GM21529 (cell line): ENCODE results near the gene FAM3C.

Experiments
- ATAC-seq: cut with Tn5 transposase; IDR thresholded peaks from one replicate; pipeline ENCODE4 v1.9.1; 2021; ENCODE audit not compliant: unreplicated experiment

FAM3C gene

GRCh38 chr7:121303422-121304101 lies 92.5 kb downstream of the FAM3C start:
- ATAC-seq: no peak

- peak; percentile 94 for ATAC-seq
These were observed 93.8 kb downstream of the FAM3C start for GRCh38 chr7:121302214-121302745.

DNA sequence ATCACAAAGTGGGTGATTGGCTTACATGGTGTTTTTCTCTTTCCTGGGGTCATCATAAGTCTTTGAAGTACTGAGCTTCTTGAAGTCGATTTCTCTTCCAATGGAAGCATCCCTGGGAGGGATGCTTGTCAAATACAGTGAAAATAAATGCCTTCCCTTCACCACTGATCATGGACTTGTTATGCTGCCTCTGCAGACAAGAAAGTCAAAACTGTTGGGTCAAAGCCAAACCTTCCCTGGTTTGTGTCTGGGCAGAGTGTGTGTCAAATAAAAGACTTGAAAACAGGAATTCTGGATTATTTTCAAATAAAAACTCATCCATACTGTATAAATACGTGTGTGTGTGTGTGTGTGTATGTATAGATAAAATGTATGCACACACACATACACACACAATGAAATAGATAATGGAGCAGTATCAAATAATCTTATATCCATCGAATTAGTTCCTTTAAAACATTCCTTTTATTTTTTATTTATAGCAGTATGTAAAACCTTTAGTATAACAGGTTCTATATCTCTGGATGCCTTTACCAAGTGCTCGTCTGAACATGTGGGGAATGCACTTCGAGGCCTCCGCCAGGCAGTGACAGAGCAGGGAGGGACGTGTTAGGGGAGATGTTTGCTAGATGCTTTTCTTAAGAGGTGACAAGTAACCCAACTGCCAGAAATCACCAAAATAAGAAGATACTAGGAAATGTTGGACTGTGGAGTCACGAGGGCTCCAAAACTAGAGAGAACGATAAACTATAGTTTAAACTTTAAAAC lies 94.5 kb downstream of the FAM3C start:
- ATAC-seq: no peak

DNA sequence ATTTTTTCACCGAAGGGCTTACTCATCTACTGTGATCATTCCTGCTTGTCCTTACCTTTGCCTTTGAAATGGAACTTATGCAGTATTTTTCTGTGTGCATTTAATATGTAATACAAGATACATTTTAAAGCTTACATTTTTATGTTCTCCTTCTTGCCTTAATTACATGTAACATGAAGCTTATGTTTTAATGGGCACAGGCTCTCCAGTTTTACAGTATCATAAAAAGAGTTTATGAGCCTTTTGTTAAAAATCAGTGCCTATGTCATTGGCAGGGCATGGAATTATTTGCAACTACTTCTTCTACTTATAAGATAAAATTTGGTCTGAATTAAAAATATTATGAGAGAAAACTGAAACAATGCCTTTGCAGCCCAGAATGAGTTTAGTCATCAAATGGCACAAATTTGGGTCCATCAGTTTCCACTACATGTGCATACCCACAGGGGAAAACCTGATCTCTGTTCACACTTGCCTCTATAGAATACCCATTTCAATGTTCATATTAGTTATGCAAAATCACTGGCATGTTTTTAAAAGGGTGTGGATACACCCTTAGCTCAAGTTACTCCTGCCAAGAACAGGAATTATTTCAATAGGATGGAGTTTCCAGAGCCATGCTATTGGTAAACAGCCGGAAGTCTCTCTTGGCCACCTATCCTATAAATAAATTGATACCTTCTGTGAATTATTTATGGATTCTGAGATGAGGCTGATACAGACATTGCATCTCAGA lies 95.3 kb downstream of the FAM3C start:
- no peak for ATAC-seq
